Activated CD4-positive, alpha-beta T cell treated with anti-CD3 and anti-CD28 coated beads for 4 hours (primary cell): ENCODE data around the gene ZNF783.
"Not testable (repeated sequence)": the region's sequence is repeated elsewhere in the genome, so short reads cannot be mapped to it uniquely, and the experiment has no call there.

Experiments used
- DNase-seq, 2 donors: peaks; one replicate each; pipeline ENCODE4 v3.0.0-alpha.2; 2020

ZNF783 gene

DNA sequence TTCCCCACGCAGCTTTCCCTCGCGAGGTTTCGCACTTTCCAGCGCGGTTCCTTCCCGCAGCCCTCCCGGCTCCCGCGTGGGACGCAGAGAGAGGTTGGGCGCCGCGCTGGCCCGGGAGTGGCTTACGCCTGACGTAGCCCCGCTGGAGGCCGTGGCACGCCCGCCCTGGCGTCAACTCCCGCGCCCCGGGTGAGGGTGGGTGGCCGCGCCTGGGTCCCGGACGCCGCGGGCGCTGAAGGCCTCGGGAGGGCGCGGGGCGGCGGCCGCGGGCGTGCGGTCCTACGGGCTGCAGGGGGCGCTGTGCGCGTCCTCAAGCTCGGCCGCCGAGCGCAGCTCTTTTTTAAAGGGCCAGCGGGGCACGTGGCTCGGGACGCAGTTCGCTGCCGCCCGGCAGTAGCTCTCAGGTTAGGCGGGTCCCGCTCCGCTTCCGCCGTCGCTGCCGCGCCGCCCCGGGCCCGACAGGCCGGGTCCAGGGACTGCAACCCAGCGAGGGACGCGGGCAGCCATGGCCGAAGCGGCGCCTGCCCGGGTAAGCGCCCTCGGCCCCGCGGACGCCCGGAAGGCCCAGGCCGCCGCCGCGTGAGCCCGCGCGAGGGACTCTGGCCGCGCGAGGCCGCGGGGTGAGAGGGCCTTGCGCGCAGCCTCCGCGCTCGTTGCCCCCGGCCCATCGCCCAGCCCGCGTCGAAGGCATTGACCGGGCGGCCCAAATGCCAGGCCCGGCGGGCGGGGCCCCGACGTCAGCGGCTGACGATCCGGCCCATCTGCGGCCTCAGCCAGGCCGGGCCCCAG, at the start of gene ZNF783:
ZNF783 (plus strand) TSS at position 368 of the 789 bp plus-strand sequence; CDS start at position 506, 138 bp downstream.
- peak; percentile 82 to 86 for DNase-seq

DNA sequence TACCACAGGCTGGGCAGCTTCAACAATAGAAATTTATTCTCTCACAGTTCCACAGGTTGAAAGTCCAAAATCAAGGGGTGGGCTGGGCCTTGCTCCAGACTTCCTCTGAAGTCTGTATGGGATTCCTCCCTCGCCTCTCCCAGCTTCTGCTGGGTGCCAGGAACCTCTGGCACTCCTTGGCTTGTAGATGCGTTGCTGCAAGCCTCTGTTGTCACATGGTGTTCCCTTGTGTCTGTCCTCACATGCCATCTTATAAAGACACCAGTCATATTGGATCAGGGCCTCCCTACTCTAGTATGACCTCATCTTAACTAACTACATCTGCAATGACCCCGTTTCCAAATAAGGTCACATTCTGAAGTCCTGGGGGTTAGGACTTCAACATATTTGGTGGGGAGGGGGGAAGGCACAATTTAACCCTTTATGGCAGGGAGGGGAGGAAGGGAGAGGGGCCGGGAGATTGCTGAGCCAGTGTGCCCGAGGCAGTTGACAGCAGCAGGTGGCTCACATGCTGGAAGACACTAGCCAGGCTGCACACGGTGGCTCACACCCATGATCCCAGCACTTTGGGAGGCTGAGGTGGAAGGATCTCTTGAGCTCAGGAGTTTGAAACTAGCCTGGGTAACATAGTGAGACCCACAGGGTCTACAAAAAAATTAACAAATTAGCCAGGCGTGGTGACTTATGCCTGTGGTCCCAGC, 47.8 kb upstream of the ZNF783 start:
- no peak for DNase-seq

DNA sequence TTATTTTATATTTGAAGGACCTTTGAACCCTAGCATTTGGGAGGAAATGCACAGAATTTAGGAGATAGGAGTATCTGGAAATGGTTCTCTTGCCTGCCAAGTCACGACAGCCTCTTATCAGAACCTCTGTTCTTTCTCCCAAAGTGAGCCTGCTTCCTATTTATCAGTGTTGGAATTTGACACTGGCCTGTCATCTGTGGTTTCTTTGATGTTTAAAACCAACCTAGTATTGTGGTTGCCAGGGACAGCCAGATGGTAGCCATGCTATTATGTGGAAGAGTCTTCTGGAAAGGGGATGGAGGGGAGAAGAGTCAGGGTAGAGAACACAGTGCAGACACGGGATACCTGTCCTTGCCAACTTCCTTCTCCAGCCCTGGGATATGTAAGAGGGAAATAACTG, 45.6 kb upstream of the ZNF783 start:
- DNase-seq: no peak

DNA sequence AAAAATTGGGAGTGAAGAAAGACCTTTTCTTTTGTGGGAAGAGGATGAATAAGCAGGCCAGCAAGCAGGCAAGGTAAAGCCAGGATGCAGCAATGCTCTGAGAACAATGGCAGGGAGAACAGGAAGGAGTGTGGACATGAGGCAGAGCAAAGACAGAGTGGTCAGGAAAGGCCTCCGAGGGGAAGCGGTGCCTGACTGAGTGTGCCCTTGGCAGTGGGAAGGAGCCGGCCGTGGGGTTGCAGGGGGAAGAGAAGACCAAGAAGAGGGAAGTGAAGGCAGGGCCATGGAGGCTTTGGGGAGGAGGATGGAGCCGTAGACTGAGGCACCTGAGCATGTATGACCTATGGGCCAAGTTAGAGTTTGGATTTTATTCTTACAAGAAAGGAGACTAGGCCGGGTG, 44.4 kb upstream of the ZNF783 start:
- DNase-seq: no peak

DNA sequence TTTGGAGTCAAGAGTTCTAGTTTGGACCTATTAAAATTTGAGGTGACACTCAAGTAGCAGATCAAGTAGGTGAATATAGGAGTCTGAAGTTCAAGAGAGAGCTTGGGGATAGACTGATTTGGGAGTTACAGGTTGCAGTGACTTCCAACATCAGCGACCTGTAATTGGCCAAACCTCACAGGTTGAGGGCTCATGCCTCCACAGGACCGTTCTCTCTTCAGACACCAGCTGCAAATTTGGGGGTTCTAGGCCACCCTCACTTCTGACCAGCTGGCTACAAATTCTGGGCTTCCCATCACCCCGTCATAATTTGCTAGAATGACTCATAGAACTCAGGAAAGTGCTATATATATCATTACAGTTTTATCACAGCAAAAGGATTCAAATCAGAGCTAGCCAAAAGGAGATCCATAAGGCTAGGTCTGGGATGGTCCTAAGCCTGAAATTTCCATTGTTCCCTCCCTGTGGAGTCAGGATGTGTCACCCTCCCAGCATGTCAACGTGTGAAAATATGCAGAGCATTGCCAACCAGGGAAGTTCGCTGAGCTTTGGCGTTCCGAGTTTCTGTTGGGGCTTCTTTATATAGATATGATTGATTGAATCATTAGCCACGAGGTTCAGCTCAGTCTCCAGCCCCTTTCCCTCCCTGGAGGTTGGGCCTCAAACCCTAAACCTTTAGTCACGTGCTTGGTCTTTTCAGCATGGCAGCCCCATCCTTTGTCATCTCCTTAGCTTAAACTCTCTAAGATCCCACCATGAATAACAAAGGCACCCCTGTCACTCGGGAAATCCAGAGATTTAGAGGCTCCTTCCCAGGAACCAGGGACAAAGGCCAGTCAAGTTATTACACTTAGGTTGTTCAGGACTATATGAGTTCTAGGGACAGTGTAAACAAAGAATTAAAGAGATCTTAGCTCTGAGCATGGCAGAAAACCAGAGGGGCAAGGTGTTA, 43.3 kb upstream of the ZNF783 start:
- no peak for DNase-seq

DNA sequence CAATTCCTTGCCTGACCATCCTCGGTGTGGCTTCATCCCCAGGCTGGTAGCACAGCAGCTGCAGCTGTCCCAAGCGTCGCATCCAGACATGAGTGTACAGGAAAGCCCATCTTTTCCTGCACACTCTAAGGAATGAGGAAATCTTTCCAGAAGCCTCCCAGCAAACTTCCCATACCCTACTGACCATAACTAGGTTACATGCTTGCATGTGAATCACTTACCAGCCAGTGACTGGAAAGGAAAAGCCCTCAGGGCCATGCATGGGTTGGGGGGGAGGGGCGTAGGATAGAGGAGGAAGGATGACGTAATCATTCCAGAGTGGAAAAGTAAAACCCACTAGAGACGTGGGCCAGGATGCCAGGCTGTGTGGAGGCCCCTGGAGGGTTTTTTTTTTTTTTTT, 41.5 kb upstream of the ZNF783 start:
- DNase-seq: no peak

DNA sequence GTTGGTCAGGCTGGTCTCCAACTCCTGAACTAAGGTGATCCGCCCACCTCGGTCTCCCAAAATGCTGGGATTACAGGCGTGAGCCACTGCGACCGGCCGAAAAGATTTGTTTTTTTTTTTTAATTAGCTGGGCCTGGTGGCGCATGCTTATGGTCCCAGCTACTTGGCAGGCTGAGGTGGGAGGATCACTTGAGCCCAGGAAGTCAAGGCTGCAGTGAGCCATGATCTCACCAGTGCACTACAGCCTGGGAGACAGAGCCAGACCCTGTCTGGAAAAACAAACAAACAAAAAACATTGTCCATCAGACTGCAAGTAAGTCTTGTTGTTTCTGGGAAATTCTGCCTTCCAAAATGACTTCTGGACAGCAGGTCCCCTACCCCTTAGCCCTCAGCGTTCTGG, 38.8 kb upstream of the ZNF783 start:
- no peak for DNase-seq

DNA sequence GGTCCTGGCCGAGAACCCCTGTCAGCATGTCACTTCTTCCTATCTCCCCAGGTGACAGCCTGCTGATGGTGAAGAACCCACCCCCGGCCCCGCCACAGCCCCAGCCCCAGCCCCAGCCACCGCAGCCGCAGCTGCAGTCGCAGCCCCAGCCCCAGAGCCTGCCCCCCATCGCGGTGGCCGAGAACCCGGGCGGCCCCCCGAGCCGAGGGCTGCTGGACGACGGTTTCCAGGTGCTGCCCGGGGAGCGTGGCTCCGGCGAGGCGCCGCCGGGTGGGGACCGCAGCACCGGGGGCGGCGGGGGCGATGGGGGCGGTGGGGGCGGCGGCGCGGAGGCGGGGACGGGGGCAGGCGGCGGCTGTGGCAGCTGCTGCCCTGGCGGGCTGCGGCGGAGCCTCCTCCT, 38.2 kb upstream of the ZNF783 start:
- DNase-seq: no peak

DNA sequence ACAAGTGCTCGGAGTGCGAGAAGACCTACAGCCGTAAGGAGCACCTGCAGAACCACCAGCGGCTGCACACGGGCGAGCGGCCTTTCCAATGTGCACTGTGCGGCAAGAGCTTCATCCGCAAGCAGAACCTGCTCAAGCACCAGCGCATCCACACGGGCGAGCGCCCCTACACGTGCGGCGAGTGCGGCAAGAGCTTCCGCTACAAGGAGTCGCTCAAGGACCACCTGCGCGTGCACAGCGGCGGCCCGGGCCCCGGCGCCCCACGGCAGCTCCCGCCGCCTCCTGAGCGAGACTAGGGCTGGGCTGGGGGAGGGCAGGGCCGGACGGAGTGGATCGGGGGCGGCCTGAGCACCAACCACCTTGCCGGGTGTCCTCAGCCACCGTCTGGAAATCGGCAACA, 37.6 kb upstream of the ZNF783 start:
- no peak for DNase-seq

DNA sequence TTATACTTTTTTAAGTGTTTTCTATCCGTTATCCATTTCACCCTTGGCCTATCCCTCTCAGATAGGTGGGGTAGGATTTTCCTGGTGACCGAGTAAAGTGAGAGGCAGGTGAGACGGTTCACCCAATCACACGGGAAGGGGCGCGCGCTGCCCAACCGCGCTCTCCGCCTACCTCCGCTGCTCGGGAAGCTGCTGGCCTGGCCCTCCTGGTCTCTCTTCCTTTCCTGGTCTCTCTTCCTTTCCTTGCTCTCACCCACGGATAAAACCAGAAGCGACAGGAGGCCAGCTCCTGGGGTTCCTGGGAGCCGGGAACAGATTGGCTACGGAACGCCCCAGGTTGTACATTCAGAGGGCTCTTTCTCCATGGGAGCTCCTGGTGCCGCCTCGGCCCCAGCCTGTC, 36.9 kb upstream of the ZNF783 start:
- no peak for DNase-seq

DNA sequence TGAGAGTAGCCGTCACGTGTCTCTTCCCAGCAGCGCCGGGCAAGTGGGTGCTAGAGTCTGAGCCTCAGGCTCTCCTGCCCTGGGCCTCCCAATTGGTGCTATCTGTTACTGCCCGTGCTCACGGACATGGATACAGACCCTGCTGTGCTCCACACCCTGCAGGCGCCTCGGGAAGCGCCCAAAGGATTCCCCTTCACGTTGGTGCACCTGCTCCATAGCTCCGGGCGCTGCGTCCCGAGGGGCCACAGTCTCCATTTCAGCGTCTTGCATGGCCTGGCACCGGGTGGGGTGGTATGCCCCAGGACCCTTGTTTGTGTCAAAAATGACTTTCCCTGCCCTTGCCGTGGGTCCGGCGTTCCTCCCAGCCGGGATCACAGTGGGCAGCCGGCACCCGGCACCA, 36.3 kb upstream of the ZNF783 start:
- DNase-seq: no peak

DNA sequence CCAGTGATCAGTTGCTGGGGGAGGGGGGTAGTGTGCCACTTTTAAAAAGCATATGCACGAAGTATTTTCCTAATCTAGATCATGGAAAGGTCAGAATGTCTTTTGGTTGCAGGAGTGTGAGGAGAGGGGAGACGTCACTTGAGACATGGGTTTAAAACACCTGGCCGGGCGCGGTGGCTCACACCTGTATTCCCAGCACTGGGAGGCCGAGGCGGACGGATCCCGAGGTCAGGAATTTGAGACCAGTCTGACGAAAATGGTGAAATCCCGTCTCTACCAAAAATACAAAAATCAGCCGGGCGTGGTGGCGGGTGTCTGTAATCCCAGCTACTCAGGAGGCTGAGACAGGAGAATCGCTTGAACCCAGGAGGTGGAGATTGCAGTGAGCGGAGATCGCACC, 35.6 kb upstream of the ZNF783 start:
- DNase-seq: not testable (repeated sequence)

DNA sequence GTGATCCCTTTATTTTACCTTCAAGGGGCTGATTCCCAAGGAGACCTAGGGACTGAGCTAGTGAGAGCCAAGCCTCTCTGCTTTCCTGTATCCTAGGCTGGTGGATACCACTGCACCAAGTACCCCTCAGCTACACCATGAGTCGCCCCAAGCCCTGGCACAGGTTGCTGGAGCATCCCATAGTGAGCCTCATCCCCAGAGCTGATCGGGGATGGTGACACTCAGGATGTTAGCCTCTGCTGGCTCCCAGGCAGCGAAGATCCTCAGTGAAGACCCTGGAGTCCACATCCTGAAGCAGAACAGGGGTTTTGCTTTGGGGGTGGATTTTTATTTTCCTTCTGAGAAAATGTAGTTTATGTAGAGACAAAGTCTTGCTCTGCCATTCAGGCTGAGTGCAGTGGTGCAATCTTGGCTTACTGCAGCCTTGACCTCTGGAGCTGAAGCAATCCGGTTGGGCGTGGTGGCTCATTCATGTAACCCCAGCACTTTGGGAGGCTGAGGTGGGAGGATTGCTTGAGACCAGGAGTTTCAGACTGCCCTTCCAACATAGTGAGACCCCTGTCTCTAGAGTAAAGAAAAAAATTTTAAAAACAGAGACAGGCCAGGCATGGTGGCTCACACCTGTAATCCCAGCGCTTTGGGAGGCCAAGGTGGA, 35.0 kb upstream of the ZNF783 start:
- DNase-seq: no peak

DNA sequence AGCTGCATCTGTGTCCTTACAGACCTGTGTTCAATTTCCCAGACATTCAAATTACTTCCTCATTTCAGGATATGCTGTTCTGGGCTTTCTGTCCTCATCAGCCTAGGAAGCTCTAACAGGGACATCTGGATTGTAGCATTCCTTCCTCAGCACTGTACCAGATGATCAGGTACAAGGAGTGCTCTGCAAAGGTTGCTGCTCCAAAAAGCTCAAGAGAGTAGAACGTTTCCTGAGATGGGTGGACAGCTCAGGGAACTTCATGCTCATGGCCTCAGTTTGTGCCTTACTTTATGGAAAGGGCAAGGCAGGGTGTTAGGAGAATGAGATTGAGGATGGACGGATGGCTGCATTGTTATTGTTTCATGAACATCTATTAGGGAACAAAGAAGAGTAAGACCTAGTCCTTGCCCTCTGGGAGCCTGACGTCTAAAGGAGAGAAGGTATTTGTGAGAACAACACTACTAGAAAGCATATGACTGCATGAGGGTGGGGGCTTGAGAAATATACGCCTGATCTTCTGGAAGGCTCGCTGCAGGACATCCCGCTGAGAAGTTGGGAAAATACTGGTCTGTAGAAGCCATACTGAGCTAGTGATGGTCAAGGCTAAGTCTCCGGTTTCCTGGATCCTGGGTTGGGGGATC, 33.0 kb upstream of the ZNF783 start:
- DNase-seq: no peak

DNA sequence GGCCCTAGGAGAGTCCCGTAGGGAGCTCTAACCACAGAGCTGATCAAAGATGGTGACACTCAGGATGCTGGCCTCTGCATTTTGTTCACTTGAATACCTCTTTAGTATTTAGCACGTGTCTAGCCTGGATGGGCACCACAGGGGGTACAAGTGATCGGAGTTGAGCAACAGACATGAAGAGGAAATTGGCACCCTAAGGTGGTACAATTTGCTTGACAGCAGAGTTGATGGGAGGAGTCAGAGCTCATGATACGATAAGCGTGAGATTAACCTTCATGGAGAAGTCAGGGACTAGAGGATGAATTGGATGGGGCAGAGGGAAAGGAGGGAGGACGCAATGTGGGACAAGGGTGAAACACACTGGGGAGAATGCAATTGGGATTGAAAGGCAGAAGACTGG, 32.5 kb upstream of the ZNF783 start:
- no peak for DNase-seq

DNA sequence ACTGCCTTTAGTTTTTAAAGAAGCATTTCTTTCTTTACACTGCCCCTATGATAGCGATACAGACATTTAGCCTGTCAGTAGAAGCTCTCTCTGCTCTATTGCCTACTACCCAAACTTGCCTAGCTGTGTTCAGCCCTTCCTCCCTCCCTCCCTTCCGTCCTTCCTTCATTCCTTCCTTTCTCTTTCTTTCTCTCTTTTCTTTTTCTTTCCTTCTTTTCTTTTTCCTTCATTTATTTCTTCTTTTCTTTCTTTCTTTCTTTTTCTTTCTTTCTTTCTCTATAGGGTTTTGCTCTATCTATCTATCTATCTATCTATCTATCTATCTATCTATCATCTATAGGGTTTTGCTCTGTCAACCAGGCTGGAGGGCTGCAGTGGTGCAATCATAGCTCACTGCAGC, 29.6 kb upstream of the ZNF783 start:
- DNase-seq: no peak

DNA sequence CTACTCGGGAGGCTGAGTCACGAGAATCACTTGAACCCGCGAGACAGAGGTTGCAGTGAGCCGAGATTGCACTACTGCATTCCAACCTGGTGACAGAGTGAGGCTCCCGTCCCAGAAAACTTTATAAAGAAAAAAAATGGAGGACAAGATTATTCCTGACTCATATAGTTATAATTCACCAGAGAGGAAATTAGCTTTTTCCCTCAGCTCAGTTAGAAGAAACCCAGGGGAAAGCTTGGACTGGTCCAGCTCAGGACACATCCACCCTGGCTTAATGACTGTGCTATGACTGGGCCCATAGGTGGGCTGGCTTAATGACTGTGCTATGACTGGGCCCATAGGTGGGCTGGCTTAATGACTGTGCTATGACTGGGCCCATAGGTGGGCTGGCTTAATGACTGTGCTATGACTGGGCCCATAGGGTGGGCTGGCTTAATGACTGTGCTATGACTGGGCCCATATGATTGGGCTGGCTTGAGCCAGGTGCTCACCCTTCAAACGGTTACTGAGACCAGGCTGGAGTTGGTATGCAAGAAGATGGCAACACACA, 28.3 kb upstream of the ZNF783 start:
- not testable (repeated sequence) for DNase-seq

DNA sequence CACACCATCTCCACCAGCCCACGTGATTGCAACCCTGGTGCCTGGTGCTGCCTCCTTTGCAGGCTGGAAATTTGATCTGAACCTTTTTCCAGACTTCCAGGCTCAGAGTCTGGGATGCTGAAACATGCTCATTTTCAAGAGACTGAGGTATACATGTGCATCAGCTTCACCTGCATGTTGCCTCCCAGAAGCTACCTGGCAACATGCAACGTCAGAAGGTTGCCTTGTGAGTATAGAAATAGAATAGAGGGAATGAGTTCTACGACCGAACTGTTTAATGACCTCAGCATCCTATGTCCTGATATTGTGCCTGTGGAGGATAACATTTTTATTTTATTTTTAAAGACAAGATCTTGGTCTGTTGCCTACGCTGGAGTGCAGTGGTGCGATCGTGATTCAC, 24.5 kb upstream of the ZNF783 start:
- no peak for DNase-seq

DNA sequence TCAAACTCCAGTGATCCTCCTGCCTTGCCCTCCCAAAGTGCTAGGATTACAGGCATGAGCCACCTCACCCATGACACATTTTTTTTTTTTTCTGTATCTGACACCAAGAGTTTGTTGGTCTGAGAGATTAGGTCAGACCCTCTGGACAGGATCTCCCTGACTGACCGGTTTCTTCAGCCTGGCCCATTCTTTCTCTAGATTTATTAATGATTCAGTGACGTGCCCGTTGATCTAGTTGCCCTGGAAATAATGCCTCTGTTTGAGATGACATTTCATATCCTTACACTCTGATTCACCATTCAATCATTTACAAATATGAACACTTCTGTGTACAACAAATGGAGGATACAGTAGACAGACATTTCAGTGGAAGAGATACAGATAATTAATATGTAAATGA, 23.9 kb upstream of the ZNF783 start:
- DNase-seq: no peak

DNA sequence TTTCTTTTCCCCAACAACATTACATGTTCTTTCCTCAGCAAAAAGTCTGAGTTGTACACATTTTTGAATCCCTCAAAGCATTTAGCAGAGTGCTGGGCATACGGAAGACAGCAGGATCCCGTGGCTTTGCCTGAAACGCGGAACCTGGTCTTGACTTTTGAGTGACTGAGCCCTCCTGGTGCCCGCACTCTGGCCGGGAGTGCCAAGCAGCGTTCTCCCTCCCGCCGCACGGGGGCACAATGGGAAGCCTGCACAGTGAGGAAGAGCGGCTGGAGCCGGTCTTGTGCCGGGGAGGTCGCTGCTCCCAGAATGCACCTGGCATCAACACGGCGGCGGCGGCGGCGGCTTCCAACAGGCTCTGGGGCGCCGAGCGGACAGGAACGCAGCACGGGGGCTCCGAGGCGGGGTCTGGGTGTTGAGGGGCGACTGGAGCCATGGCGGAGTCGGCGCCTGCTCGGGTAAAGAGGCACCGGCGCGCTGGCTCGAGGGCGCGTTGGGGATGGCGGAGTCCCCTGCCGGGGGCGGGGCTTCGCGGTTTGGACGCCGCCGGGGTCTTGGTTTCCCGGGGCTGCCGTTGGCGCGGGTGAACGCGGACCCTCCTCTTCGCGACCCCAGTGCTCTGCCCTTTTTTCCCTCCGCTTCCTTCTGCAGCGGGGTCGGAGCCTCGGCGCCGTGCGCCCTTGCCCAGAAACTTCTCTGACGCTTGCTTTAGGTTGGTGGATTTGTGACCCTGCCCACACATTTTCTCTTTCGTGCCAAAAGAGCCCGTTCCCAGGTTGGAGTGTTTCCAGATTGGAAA, 22.5 kb upstream of the ZNF783 start, which contains the start of gene ZNF212:
ZNF212 (plus strand) TSS at position 307 of the 799 bp plus-strand sequence; CDS start at position 435, 128 bp downstream.
- peak; percentile 86 to 87 for DNase-seq

DNA sequence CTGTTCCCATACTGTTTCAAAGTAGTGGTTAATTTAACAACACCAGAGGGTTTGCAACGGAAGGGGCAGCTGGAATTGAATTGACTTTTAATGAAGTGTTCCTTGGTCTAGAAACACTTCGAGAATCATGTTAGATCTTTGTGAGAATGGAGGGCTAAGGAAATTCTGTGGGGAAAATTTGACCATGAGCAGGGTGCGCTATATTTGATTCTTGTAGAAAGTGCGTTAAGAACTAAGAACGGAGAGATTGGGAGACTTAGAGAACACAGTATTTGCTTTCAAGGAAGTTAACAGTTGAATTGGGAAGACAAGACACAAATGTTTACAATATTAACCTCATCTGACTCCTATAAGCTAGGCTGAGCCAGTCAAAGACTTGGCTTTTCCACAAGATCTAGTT, 21.4 kb upstream of the ZNF783 start:
- DNase-seq: no peak
